ENCODE results near the gene VASH1.

DNA sequence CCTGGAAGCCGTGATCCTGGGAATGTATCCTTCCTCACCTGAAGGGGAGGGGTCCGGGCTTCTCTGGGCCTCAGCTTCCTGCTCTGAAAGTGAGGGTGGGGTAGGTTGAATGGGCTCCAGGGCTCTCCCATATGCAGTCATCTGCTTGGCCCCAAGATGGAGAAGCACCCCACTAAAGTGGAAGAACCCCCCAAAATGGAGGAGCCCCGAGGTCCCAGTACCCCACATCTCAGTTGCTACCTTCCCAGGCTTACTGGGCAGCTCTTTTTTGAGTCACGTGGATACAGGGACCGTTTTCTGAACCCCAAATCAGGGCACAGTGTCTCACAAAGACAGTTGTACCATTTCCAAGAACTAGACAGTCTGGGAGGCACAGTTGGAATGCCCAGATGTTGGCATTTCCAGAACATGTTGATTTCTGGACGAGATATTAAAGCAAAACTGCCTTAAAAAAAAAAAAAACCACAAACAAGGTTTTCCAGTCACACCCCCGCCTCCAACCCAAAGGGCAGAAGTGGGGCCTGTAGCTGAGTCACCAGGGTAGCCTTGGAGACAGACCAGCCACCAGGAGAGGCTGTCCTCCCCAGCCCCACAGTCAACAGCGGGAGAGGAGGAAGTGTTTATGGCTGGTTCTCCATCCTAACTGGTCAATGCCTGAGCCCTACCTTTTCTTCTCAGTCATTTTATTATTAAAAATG is 12.1 kb downstream of the VASH1 start:
- TF ChIP-seq CTCF (IDR thresholded peaks at IDR 0.05; ENCODE audit: extremely low read depth in 1 of 2, insufficient read depth in 1 of 2, low read depth in 1 of 2, low read length in 2 of 2) = no peak
- TF ChIP-seq GATA2 (IDR thresholded peaks at IDR 0.05; ENCODE audit: insufficient read depth, insufficient read length, low read depth, low read length) = no peak
- TF ChIP-seq, protein P1, sequence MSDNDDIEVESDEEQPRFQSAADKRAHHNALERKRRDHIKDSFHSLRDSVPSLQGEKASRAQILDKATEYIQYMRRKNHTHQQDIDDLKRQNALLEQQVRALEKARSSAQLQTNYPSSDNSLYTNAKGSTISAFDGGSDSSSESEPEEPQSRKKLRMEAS (IDR thresholded peaks at IDR 0.05; ENCODE audit: insufficient read depth, insufficient read length) = no peak
- TF ChIP-seq POLR2AphosphoS5 (IDR thresholded peaks at IDR 0.05; ENCODE audit: insufficient read depth, low read depth, low read length) = no peak
- no peak for TF ChIP-seq MYC (IDR thresholded peaks at IDR 0.05; ENCODE audit: low read depth, low read length)
